ENCODE results near the gene TSPEAR. TPM values are rescaled to one million over a fixed set of nuclear protein-coding genes. Genes with fewer than 3 reads are reported as not detected.

Gene TSPEAR
- total and polyA plus RNA-seq, 9 of the 15 experiments (the other 6 are each of a cell fraction or from before 2014, with no cell fraction given): not detected

- peaks cover 0 to 4% of the 10 kb centered on the region in 2 experiments; a peak in 1 of 5 replicates for H3K4me1 ChIP-seq (replicated peaks in 1 of 2; ENCODE audit: control insufficient read depth in 2 of 2, insufficient read depth in 2 of 2, low read length in 2 of 2)
- BruUV-seq (replicated peaks): no TSS peak
- no peak overlapping the region for H3K4me3 ChIP-seq
- H3K27me3 ChIP-seq (ENCODE audit: control insufficient read depth in 2 of 2, insufficient read depth in 2 of 2, low read length in 2 of 2): peaks cover 13 to 34% of the 10 kb centered on the region in 2 experiments; a peak in 4 of 5 replicates
- ATAC-seq (no peak), DNase-seq (ENCODE audit: extremely low read depth in 1 of 4, low spot score in 3 of 4) (no peak), FAIRE-seq (no peak)
- TF ChIP-seq GTF2B (IDR thresholded peaks at IDR 0.05; ENCODE audit: extremely low read depth, insufficient read length): no peak
- TF ChIP-seq MBD2 (IDR thresholded peaks at IDR 0.05; ENCODE audit: borderline replicate concordance, low read depth): no peak
- TF ChIP-seq ZSCAN32 (CRISPR knock-in tag; IDR thresholded peaks at IDR 0.05): no peak
- no peak for TF ChIP-seq ZMIZ1 (IDR thresholded peaks at IDR 0.05; ENCODE audit: low read depth in 2 of 2, low read length in 2 of 2)
- TF ChIP-seq PRDM10 (IDR thresholded peaks at IDR 0.05; ENCODE audit: partially characterized antibody): no peak
- no peak for TF ChIP-seq RFX7 (CRISPR knock-in tag; IDR thresholded peaks at IDR 0.05)
- no peak for TF ChIP-seq ZC3H11A (IDR thresholded peaks at IDR 0.05; ENCODE audit: low read depth, low read length)
- no peak for TF ChIP-seq TEAD2 (tag; IDR thresholded peaks at IDR 0.05)
- no peak for TF ChIP-seq ARHGAP35 (IDR thresholded peaks at IDR 0.05; ENCODE audit: partially characterized antibody)
- TF ChIP-seq ASH1L (IDR thresholded peaks at IDR 0.05; ENCODE audit: borderline replicate concordance, low read depth, partially characterized antibody): no peak
- no peak for TF ChIP-seq TCF7 (IDR thresholded peaks at IDR 0.05; ENCODE audit: borderline replicate concordance)
- TF ChIP-seq ZNF174 (CRISPR knock-in tag; IDR thresholded peaks at IDR 0.05): no peak
- no peak for TF ChIP-seq RBM25 (IDR thresholded peaks at IDR 0.05; ENCODE audit: low read depth, low read length, severe bottlenecking)
- TF ChIP-seq DNMT1 (IDR thresholded peaks at IDR 0.05): no peak
- TF ChIP-seq USF1 (CRISPR knock-in tag; IDR thresholded peaks at IDR 0.05): no peak
- no peak overlapping the region for H3K4me2 ChIP-seq (ENCODE audit: insufficient read depth, low read length)
- intact Hi-C loops (cut with micrococcal nuclease): no loop called here
- 1% methylated on average over 17 of the region's 17 CpGs for WGBS (ENCODE audit: insufficient coverage, low coverage, missing lambda C conversion rate)
- CTCF ChIA-PET (ENCODE audit: low intra/inter-chr PET ratio): no interaction called here
- H3K9me3 ChIP-seq (replicated peaks; ENCODE audit: control insufficient read depth, insufficient read depth, low read depth, low read length): no peaks in the 10 kb centered on the region
- no peaks in the 10 kb centered on the region for H3K36me3 ChIP-seq (ENCODE audit: control insufficient read depth, insufficient read depth, low read length)
- in situ Hi-C loops (cut with MboI): no loop called here
- H3K9ac ChIP-seq (ENCODE audit: insufficient read depth in 1 of 2, low read depth in 2 of 2, low read length in 2 of 2): no peak overlapping the region
- H3K9me1 ChIP-seq (ENCODE audit: control insufficient read depth, insufficient read depth, low read length): no peaks in the 10 kb centered on the region
- POLR2A ChIA-PET: no interaction called here
- no peaks in the 10 kb centered on the region for H3K79me2 ChIP-seq (ENCODE audit: control insufficient read depth, insufficient read depth, low read length)
- no peak overlapping the region for H2AFZ ChIP-seq (ENCODE audit: low read depth, low read length)
- H4K20me1 ChIP-seq (replicated peaks; ENCODE audit: control insufficient read depth, insufficient read depth, low read length): no peaks in the 10 kb centered on the region
- no peak overlapping the region for H3K27ac ChIP-seq (ENCODE audit: extremely low read depth, low read depth, low read length)
Measured at GRCh38 chr21:44475266-44475845, 236.0 kb downstream of the TSPEAR start.
